HG03432 (cell line): ENCODE results near the gene KRT36.

ENCODE experiments used
- ATAC-seq: cut with Tn5 transposase; IDR thresholded peaks from one replicate; pipeline ENCODE4 v1.9.1; 2021; ENCODE audit warnings: mild to moderate bottlenecking, moderate library complexity; ENCODE audit not compliant: unreplicated experiment

Gene KRT36

DNA sequence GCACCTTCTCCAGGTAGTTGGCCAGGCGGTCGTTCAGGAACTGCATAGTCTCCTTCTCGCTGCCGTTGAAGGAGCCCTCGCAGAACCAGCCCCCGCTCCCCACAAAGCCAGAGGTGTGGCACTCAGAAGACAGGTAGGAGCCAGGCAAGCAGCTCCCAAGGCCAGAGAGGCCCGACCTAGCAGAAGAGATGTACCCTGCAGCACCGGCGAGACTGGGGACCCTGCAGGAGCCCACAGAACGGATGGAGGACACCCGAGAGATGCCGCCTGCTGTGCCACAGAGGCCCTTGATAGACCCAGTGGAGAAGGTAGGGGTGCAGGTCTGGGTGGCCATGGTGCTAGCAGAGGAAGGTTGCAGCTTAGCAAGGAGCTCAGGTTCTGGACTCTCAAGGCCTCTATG, at the start of gene KRT36:
TSS of gene KRT36 (minus strand) at position 380 of the 400 bp plus-strand sequence. CDS start at position 334, 46 bp downstream.
- ATAC-seq = no peak

DNA sequence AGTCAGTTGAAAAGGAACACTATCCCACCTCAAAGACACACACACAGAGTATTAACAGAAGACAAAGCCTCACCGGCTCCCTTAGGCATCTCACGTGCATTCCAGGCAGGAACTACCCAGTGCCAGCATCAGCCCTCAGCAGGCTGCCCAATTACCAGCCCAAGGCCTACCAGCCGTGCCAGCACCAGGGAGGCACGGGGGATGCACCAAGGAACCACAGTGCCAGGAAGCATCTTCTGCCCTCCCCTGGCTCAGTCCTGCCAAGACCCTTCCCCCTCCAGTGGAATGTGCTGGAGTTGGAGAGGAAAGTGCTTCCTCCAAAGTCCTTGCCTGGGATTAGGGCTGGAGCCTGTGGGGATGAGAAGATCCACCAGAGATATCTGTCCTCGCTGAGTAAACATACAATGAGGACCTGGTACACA, 49.4 kb upstream of the KRT36 start:
- no peak for ATAC-seq

DNA sequence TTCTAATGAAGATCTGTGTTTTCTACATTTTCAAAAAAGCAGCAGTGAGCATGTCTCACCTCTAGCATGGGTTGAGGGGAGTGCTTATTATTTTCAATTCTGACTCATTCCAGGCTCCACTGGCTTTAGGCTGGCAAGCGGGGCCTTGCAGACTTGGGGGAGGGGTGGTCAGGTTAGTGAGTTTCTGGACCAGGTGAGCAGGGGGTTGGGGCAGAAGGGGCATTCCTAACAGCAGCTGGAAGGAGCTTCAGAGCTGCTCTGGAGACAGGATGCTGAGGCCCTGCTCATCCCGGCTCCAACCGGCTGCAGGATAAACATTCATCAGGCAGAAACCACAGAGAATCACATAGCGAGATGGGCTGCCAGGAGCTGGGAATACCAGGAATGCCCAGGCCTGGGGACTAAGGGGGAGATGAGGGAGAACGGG, 48.9 kb upstream of the KRT36 start:
- ATAC-seq = no peak

DNA sequence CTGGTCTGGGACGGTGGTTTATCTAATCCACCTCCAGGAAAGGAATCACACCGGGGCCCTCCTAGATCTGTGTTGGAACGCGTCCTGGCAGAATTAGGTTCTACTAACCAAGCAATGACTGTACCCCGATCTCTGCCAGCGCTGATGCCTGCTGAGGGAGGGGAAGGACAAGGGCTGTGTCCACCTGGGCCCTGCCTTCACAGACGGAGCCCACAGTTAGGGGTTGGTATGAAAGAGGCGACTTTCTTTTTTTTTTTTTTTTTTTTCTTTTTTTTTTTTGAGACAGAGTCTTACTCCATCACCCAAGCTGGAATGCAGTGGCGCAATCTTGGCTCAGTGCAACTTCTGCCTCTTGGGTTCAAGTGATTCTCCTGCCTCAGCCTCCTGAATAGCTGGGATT, 48.3 kb upstream of the KRT36 start:
- no peak for ATAC-seq

DNA sequence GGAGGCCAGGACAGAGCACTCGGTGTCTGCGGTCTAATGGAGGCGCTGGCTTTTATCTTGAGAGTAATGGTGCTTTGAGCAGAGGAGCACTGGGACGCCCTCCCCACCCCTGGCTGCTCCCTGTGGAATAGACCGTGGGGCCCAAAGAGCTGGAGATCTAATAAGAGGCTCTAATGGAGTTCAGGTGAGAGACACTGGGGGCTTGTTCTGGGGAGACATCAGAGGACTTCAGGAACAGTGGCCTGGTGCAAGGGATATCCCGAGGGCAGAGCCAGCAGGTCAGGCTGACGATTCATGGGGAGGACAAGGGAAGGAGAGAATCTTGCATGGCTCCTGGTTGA, 47.9 kb upstream of the KRT36 start:
- ATAC-seq = no peak

DNA sequence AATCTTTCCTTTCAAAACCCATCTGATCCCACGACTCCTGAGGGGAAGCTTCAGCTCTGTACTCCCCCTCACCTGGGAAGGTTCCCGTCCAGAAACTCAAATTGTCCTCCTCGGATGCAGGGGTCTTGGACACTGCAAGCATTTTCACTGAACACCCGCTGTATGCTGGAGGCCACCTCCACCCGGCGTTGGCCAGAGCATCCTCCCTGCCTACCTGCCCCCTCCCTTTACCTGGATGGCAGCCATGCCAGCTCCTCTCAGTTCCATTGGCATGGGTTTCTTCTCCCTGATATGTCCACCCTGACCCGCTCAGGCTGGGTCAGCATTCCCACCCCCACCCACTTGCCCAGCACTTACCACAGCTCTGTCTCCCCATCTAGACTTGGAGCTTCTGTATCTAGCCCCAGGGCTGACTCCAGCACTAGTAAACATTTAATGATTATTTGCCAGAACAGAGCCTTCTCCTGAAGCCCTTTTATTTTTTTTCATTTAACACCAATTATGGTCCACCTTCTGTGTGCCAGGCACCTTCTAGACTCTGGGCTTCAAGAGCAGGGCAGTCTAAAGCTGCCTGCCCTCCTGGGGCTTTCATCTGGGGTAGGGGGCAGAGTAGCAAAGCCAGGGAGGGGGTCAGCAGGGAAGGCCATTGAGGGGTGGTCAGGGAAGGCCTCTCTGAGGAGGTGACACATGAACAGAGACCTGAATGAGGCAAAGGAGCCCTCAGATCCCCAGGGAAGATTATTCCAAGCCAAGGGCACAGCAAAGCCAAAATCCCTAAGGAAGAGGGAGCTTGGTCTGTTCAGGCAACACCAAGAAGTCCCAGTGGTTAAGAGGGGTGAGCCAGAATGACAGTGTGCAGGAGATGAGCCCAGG, 47.3 kb upstream of the KRT36 start:
- ATAC-seq = no peak

DNA sequence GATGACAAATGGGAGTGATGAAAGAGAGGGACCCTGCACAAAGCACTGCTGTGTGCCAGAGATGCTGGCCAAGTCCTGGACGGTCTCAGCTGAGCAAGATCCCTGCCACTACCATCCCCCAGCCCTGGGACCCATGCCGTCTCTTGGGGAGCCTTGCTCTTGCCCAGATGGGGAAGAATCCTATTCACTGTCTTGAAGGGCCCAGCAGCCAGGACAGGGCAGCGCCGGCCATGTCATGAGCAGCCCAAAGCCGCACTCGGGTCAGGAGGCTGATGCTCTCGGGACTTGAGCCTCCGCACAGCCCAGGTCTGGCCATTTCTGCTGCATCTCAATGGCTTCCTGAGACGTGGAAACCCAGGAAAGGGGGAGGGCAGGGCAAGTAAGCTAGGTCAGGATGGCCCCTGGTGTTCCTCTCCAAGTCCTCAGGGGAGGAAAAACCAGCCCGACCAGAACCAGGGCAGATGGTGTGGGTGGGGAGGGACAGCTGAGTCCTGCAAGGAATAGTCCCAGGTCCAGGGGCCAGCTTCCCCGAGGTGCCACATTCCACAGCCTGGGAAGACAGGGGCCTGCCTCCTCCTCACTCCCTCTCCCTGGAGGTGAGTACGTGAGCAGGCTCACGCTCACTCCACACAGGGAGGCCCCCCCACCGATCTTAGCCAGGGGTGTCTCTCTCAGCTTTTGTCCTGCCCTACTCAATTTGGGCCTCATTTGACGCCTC, 46.2 kb upstream of the KRT36 start:
- no peak for ATAC-seq

DNA sequence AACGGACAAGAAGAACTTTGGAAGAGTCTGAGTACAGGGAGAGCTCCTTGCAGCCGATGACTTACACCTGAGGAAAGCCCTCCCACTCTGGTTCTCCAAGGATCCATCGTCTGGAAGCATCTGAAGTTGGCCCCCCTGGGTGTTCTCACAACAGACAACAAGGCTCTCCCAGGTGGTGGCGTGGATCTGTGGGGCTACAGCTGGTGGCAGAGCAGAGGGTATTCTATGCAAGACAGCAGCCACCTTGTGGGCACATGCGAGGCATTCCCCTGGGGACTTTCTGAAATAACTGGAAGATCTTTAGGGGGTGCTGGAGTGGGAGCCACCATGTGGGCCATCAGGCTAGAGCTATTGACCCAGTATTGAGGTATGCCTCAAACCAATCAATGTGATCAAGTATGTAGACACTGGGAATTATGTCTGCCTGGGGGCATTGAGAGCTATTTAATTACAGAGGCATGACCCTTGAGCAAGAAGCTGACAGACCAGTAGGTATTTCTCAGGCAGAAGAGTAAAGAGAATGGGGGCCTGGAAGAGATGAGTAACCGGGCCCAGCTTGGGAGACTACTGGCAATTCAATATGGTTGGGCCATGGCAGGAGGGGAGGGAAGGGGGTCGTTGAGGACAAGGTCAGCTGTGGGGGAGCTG, 45.3 kb upstream of the KRT36 start:
- ATAC-seq = no peak

DNA sequence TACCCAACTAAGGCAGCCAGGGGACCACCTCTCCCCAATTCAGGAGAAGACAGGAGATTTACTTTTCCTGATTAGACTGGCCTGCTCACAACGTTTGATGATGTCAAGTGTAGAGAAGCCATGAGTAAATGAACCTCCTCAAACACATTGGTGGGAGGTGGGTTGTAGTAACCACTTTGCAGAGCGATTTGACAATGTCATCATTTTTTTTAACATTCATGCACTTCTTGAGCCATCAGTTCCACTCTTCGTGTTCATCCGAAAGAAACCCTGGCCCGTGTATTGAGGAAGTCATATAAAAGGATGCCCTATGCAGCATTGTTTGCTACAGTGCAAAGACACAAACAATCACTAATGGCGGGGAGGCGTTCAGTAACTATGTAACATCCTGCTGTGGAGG, 43.9 kb upstream of the KRT36 start:
- no peak for ATAC-seq

DNA sequence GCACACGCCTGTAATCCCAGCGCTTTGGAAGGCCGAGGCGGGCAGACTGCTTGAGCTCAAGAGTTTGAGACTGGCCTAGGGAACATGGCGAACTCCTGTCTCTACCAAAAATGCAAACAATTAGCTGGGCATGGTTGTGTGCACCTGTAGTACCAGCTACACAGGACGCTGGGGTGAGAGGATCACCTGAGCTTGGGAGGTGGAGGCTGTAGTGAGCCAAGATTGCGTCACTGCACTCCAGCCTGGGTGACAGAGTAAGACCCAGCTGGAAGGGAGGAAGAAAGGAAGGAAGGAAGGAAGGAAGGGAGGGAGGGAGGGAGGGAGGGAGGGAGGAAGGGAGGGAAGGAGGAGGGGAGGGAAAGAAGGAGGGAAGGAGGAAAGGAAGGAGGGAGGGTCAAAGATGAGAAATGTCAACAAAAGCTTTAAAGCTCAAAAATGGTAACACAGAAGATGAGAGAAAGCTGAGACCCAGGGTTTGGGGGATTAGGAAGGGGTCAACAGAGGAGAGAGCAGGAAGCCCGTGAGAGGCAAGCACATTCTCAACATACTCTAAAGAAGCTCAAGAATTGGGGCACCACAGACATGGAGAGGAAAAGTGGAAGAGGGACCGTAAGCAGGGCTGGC, 43.3 kb upstream of the KRT36 start:
- ATAC-seq = no peak

DNA sequence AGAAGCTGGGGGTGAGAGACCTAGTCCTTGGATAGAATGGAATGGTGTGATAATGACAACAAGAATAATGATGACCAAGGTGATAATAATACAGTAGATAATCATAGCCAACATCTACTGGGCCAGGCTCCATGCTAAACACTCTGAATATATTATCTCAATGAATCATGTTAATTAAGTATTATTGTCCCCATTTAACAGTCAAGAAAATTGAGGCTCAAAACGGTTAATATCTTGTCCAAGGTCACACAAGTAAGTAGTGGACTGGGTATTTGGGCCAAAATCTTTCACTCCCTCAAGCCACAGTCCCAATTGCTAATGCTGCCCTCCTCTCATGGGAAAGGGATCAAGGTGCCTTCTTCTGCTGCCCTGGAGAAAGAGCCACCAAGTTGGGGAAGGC, 42.3 kb upstream of the KRT36 start:
- no peak for ATAC-seq

DNA sequence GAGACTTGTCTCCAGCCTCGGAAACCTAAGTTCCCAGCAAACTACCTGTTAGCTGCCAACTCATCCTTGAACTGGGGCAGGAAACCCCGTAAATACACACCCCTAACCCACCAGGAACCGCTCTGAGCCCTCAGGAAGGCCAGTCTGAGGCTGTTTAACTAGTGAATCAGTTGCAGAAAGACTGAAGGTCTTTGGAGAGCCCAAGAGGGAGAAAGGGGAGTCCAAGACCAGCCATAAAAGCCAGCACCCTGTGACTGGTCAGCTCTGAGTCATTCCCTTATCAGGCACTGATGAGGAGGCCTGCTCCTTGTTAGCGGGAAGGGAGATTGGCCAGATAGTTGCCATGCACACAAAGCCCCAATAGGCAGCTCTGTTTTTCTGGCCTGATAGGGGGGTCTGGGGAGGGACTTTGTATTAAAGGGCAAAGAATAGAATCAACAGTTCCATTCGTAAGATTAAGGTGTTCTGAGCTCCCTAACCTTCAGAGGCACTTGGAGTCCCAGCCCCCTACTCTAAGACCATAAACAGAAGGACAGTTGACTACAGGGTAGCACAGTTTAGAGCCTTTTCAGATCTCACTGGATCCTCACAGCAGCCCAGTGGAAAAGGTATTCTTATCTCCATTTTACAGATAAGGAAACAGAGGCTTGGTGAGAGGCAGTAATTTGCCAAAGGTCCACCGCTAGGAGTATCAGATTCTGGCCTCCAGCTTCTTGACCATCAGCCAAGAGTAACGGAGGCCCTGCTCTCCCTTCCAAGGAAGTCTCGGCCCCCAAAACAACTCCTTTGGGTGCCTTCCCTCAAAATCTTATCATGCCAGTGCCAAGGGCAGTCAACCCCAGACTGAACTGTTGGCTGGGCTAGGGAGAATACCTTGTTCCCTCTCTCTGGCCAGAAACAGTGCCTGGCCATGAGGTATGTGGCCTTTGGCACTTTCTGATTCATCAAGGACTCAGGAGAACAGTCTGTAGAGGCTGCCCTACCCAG, 40.6 kb upstream of the KRT36 start:
- ATAC-seq = no peak

DNA sequence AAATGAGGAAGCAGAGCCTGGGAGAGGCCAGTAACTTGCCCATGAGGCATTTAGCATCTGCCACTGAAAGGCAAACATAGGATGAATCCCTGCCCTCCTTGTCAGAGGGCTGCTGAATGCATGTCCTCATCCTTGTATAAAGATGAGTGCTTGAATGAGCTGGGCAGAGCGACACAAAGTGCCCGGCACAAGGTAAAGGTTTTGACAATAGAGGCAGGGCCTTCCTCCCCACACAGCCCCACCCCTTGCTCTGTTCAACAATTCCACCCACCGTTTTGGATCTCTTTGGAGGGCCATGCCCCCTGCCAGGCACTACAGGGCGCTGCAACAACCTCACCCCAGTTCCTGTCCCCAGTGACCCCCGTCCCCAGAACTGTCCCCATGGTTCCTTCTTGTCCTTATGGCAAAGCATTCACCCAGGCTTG, 39.8 kb upstream of the KRT36 start:
- ATAC-seq = no peak

DNA sequence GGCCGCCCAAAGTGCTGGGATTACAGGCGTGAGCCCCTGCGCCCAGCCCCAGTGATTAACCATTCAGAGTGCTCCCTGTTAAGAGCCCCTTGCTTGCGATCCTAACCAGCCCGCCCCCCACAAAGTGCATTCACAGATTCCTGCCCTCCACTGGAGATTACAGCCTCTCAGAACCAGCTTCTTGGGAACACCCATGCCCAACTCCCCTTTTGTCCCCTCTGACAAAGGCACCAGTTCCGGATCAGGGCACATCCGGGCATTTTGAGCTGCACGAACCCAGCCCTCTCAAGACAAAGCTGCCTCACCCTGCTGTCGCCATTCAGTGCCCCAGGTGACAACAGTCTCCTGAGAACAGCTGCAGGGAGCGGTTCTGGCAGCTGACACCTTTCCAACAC, 39.2 kb upstream of the KRT36 start:
- ATAC-seq = no peak

DNA sequence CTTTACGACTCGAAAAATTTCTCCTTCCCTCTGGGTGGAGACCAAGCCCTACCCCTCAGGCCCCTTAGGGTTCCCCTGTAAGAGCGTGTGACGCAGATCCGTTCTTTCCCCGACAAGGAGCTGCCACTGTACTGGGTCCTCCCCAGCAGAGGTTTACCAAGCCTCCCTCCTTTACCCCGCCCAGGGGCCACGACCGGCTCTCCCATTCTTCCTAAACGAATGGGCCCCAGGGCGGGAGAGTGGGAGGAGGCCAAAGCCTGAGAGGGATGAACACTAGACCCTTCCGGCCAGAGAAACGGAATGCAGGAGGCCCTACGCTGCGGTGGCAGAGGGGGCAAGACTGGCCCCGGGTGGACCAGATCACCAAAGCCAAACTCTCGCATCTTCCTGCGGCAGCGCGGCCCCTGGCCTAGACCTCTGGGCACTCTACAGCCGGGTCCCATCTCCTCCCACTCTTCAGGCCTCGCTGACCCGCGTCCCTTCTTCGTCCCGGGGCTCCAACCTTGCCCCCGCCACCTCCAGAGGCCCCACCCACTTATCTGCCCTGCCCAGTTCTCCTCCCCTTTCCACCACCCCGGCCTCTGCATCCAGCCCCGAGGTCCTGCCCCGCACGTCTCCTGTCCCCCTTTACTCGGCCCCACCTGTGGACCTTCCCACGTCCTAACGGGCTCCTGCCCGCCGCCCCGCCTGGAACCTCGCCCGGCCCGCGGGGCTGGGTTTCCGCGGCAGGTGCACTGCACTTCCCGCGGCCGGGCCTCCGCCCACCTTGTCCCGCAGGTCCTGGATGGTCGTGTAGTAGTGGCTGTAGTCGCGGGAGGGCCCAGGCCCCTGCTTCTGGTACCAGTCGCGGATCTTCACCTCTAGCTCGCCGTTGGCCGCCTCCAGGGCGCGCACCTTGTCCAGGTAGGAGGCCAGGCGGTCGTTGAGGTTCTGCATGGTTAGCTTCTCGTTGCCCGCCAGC, 37.6 kb upstream of the KRT36 start:
- ATAC-seq = no peak

DNA sequence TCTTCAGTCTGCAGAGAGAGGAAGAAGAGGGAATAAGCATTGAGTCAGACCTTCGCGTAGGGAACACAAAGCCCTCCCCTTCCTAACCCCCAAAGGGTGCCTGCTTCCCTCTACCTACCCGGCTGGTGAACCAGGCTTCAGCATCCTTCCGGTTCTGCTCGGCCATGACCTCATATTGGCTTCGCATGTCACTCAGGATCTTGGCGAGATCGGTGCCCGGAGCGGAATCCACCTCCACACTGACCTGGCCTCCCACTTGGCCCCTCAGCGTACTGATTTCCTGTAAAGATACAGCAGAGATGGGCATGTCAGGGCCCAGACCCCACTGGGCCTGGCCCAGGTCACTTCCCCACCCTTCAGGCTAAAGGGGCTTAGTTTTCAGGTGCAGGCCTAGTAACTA, 34.6 kb upstream of the KRT36 start:
- ATAC-seq = no peak

DNA sequence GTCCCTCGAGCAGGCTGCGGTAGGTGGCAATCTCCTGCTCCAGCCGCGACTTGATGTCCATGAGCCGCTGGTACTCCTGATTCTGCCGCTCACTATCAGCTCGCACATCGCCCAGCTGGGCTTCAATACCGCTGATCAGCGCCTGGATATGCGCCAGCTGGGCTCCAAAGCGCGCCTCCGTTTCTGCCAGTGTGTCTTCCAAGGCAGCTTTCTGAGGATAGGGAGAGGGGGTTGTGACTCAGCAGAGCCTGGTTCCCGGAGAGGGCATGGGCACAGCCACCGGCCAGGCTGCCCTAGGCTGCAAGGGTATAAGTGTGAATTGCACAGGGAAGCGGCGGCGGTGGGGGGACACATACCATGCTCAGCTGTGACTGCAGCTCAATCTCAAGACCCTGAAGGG, 34.1 kb upstream of the KRT36 start:
- no peak for ATAC-seq

DNA sequence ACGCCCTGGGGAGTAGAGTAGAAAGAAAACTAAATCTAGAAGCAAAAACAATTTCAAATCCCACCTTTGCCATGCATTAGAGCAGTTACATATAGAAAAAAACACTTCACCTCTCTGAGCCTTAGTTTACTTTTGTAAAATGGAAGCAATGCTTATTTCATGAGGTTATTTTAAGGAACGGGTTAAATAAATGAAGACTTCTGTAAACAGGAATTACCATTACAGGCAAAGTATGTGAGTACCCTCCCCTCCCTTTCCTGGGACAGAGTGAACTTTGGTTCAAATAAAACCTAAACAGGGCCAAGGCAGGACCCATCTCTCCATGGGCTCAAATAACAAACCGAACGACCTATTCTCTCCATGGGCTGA, 33.5 kb upstream of the KRT36 start:
- ATAC-seq = no peak
